ENCODE data around the gene ADK. TPM values are rescaled to one million over a fixed set of nuclear protein-coding genes. Genes with fewer than 3 reads are reported as not detected.

The ADK gene
- total and polyA plus RNA-seq, 2 experiments from 2014 or later = 46.7 to 53.7 TPM

GRCh38 chr10:74637685-74638084 is 486.7 kb downstream of the ADK start:
- no peak overlapping the region for H2AFZ ChIP-seq

GRCh38 chr10:74640134-74640921 is 489.3 kb downstream of the ADK start:
- Histone ChIP-seq H3K27me3 (no peaks in the 10 kb centered on the region), H3K4me3 (no peak overlapping the region), H3K36me3 (replicated peaks; ENCODE audit: insufficient read depth, low read depth) (no peaks in the 10 kb centered on the region), H3K27ac (peak overlapping the region; percentile 5), H3K79me2 (no peaks in the 10 kb centered on the region), H3K9me3 (ENCODE audit: low read depth) (peaks cover 1% of the 10 kb centered on the region), H3K4me1 (ENCODE audit: insufficient read depth) (peaks cover 3% of the 10 kb centered on the region), H4K20me1 (ENCODE audit: insufficient read depth, poor library complexity, severe bottlenecking) (no peaks in the 10 kb centered on the region), H3K4me2 (no peak overlapping the region), H2AFZ (no peak overlapping the region), H3K9me2 (replicated peaks; ENCODE audit: insufficient read depth) (no peaks in the 10 kb centered on the region)
- TF ChIP-seq EZH2 (IDR thresholded peaks at IDR 0.05; ENCODE audit: borderline replicate concordance) (no peak), EZH2phosphoT487 (IDR thresholded peaks at IDR 0.05; ENCODE audit: low read depth, severe bottlenecking, unreplicated experiment) (no peak), CTCF (IDR thresholded peaks at IDR 0.05; ENCODE audit: poor library complexity) (no peak)
- DNase-seq (ENCODE audit: low spot score) = no peak
- WGBS (ENCODE audit: low lambda C conversion rate, missing lambda C conversion rate) = 67% methylated on average over 5 of the region's 5 CpGs

More at GRCh38 chr10:74637685-74638084, 486.7 kb downstream of the ADK start:
- Histone ChIP-seq H3K4me2 (no peak overlapping the region), H3K9me3 (ENCODE audit: low read depth) (peaks cover 7% of the 10 kb centered on the region), H3K27me3 (no peaks in the 10 kb centered on the region), H3K9me2 (replicated peaks; ENCODE audit: insufficient read depth) (no peaks in the 10 kb centered on the region), H4K20me1 (ENCODE audit: insufficient read depth, poor library complexity, severe bottlenecking) (no peaks in the 10 kb centered on the region), H3K4me3 (no peak overlapping the region), H3K27ac (no peak overlapping the region), H3K36me3 (replicated peaks; ENCODE audit: insufficient read depth, low read depth) (no peaks in the 10 kb centered on the region), H3K79me2 (no peaks in the 10 kb centered on the region), H3K4me1 (ENCODE audit: insufficient read depth) (no peaks in the 10 kb centered on the region)
- DNase-seq (ENCODE audit: low spot score) = no peak
- TF ChIP-seq CTCF (IDR thresholded peaks at IDR 0.05; ENCODE audit: poor library complexity) (no peak), EZH2phosphoT487 (IDR thresholded peaks at IDR 0.05; ENCODE audit: low read depth, severe bottlenecking, unreplicated experiment) (no peak), EZH2 (IDR thresholded peaks at IDR 0.05; ENCODE audit: borderline replicate concordance) (no peak)
- WGBS (ENCODE audit: low lambda C conversion rate, missing lambda C conversion rate) = 94% methylated on average over 1 of the region's 1 CpG

- Histone ChIP-seq H3K36me3 (replicated peaks; ENCODE audit: insufficient read depth, low read depth) (no peaks in the 10 kb centered on the region), H3K4me1 (ENCODE audit: insufficient read depth) (peaks cover 3% of the 10 kb centered on the region), H3K9me3 (ENCODE audit: low read depth) (no peaks in the 10 kb centered on the region), H2AFZ (no peak overlapping the region), H4K20me1 (ENCODE audit: insufficient read depth, poor library complexity, severe bottlenecking) (no peaks in the 10 kb centered on the region), H3K27ac (no peak overlapping the region), H3K79me2 (no peaks in the 10 kb centered on the region), H3K27me3 (no peaks in the 10 kb centered on the region), H3K4me3 (no peak overlapping the region), H3K9me2 (replicated peaks; ENCODE audit: insufficient read depth) (no peaks in the 10 kb centered on the region), H3K4me2 (no peak overlapping the region)
- no peak for TF ChIP-seq CTCF (IDR thresholded peaks at IDR 0.05; ENCODE audit: poor library complexity)
- TF ChIP-seq EZH2 (IDR thresholded peaks at IDR 0.05; ENCODE audit: borderline replicate concordance) = no peak
- no peak for TF ChIP-seq EZH2phosphoT487 (IDR thresholded peaks at IDR 0.05; ENCODE audit: low read depth, severe bottlenecking, unreplicated experiment)
- no peak for DNase-seq (ENCODE audit: low spot score)
- WGBS (ENCODE audit: low lambda C conversion rate, missing lambda C conversion rate) = 77% methylated on average over 1 of the region's 1 CpG
These were observed 490.6 kb downstream of the ADK start for GRCh38 chr10:74641659-74642058.
